Limb (tissue), 2 donors: Measurements from ENCODE around the gene ADGRB3.
"Not testable (repeated sequence)": the region's sequence is repeated elsewhere in the genome, so short reads cannot be mapped to it uniquely, and the experiment has no call there.

Source experiments
- DNase-seq, 2 donors: peaks; one replicate each; pipeline ENCODE4 v3.0.0-alpha.2; 2016; ENCODE audit errors: extremely low spot score in 2 of 2

ADGRB3 gene

DNA sequence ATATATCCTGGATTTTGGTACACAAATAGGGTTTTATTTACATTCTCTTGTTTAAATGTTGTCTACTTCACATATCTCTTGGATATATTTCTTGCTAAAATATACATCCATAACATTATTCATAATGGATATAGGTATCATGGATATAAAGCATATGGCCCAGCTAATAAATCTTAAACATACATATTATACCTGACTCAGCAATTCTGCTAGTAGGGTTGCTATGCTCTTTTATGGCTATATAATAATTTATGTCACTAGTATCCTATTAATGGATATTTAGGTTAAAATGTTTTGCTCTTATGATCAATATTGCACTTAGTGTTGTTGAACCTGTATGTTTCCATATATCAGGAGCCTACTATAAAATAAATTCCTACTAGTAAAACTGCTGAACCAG lies 786.2 kb downstream of the ADGRB3 start:
- no peak for DNase-seq

DNA sequence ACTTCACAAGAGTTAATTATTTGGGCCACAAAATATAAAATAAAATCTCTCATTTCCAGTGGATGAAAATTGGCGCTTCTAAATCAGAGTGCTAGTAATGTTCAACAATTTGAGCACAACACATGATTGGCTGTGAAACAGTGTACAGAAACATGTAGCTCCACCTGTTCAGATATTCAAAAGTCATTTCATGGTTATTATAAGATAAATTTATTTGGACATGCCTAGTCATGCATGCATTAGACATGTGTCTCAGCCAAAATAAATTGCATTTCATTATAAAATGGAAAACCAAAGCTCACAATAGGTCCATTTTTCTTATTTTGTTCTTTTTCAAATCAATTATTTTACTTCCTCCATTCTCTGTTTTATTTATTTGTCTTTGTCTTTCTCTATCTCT lies 786.9 kb downstream of the ADGRB3 start:
- no peak for DNase-seq

DNA sequence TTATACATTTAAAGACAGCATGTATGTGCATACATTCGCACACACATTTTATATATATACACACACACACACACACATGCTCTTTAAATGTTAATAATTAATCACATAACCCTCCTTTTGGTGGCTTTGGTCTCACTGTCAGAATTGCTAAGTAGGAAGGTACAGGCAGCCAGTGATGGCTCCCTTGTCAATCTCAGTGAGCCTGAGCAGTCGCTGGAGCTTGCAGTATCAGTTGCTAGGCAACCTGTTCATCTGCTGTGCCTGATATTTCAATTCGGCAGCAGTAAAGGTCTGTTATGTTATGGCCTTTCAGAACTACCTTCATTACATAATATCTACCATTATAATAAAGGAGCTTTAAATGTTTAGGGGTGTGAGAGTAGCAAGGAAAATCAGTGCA lies 787.4 kb downstream of the ADGRB3 start:
- no peak for DNase-seq

DNA sequence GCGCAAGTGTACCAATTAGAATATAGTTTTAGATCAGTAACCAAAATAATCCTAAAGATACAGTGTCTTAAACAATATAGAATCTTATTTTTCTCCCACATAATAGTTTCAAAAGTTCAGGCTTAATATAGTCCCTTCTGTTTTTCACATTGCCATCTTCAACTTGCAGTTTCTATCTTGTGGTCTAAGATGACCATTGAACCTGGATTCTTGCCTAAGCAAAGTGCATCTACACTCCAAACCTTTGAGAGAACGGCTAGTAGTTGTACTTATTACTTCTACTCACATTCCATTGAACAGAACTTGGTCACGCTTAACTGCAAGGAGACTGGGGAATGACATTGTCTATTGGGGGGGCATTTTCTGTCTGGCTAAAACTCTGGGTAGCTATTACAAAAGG lies 788.7 kb downstream of the ADGRB3 start:
- DNase-seq, result no peak

DNA sequence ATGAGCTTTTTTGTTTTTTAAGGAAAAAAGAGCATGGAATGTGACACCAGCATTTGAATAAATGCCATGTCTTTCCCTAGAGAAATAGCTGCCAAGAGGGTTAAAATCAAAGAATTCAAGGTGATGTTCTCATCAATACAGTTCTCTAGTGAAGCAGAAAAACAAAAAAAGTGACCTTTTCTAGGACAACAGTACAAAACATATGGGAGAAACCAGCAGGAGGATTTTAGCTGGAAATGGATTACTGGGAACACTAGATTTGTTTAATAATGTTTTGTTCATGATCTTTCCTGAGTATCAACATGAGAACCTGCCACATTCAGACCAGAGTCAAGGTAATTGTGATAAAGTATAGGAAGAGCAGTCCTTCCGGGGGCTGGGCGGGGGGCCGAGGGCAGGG lies 789.5 kb downstream of the ADGRB3 start:
- no peak for DNase-seq

DNA sequence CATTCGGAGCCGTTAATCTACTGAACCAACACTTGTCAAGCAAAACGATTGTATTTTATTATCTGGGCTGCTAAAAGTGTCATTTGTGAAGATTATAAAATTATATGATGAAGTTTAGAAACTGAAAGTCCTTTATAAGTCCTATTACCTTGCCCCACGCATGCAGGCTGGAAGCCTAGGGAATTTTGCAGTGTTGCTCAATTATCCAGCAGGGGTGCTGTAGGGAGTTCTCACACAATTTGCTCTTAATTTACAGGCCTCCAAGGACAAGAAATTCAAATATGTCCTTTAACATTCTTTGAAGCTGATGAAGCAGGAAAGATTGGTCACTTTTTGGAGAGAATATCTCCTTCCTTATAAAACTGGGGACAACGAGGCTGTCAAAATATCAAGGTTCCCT lies 792.8 kb downstream of the ADGRB3 start:
- no peak for DNase-seq

DNA sequence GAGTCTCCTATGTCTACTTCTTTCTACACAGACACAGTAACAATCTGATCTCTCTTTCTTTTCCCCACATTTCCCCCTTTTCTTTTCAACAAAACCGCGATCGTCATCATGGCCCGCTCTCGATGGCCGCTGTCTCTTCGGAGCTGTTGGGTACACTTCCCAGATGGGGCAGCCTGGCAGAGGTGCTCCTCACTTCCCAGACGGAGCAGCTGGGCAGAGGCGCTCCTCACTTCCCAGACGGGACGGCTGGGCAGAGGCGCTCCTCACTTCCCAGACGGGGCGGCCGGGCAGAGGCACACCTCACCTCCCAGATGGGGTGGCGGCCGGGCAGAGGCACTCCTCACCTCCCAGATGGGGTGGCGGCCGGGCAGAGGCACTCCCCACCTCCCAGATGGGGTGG lies 797.1 kb downstream of the ADGRB3 start:
- not testable (repeated sequence) for DNase-seq

DNA sequence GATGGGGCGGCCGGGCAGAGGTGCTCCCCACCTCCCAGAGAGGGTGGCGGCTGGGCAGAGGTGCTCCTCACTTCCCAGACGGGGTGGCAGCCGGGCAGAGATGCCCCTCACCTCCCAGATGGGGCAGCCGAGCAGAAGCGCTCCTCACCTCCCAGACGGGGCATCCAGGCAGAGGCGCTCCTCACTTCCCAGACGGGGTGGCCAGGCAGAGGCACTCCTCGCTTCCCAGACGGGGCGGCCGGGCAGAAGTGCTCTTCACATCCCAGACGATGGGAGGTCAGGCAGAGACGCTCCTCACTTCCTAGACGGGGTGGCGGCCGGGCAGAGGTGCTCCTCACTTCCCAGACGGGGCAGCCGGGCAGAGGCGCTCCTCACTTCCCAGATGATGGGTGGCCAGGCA lies 798.0 kb downstream of the ADGRB3 start:
- DNase-seq, result not testable (repeated sequence)

DNA sequence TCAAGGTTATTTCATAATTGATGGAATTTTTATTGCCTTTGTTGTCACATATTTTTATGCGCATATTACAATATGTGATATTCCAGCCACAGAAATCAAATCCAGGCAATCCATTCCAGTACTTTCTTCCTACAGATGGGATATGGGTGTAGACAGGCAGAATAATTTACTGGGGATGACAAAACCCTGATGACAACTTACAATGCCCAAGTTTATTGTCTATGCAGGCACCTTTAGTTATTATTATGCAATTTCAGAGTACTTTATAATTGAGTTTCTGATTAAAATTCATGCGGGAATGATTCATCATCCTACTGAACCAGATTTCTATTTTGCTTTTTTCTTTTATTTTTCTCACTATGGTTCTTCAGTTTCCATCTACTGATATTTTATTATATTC lies 803.0 kb downstream of the ADGRB3 start:
- no peak for DNase-seq
